ENCODE results near the gene RABL2A.
"Not testable (repeated sequence)": the region's sequence is repeated elsewhere in the genome, so short reads cannot be mapped to it uniquely, and the experiment has no call there.

Gene RABL2A

DNA sequence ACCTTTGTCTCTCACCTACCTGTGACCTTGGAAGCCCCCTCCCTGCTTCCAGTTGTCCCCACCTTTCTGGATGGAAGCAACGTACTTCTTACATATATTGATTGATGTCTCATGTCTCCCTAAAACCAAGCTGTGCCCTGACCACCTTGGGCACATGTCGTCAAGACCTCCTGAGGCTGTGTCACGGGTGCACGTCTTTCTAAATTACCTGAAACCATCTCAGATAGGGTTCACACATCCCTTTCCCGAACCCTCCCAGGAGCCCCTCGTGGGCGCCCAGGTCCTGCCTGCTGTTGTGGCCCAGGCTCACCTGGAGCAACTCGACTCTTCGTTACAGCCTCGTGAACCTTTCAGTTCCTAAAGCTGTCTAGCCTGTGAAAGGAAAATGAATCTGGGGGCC is 1.2 kb upstream of the RABL2A start:
- H3K9me3 ChIP-seq (ENCODE audit: control insufficient read depth, low read depth, low read length); H3K27me3 ChIP-seq (ENCODE audit: control insufficient read depth, insufficient read depth, low read length); H3K36me3 ChIP-seq (ENCODE audit: control insufficient read depth, low read depth, low read length); H3K9ac ChIP-seq (ENCODE audit: low read length); H3K4me1 ChIP-seq (ENCODE audit: control insufficient read depth, low read depth, low read length); H3K4me3 ChIP-seq (ENCODE audit: low read length); H3K27ac ChIP-seq (ENCODE audit: low read length): not testable (repeated sequence)

DNA sequence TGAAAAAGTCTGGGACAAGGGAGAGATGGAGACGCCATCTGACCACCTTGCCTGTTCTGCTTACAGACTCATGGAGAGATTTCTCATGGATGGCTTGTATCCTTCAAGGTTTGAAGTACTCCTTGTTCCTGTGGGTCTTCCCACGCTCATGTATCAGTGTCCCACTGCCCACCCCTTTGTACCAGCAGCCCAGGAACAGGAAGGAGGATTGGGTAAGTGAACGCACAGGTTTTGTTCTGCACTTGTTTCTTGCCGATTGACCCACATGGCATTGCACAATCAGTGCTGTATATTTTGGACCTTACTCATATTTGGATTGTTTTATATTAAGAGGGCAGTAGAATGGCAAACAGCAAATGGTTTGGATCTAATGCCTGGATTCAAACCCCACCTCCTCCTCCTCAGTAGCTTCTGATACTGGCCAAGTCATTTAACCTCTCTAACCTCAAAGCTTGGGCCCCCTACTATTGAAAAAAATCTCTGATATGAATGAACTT is 5.8 kb downstream of the RABL2A start:
- H3K27me3 ChIP-seq (ENCODE audit: control insufficient read depth, insufficient read depth, low read length); H3K4me1 ChIP-seq (ENCODE audit: control insufficient read depth, low read depth, low read length); H3K9me3 ChIP-seq (ENCODE audit: control insufficient read depth, low read depth, low read length); H3K9ac ChIP-seq (ENCODE audit: low read length); H3K27ac ChIP-seq (ENCODE audit: low read length); H3K4me3 ChIP-seq (ENCODE audit: low read length); H3K36me3 ChIP-seq (ENCODE audit: control insufficient read depth, low read depth, low read length): not testable (repeated sequence)

DNA sequence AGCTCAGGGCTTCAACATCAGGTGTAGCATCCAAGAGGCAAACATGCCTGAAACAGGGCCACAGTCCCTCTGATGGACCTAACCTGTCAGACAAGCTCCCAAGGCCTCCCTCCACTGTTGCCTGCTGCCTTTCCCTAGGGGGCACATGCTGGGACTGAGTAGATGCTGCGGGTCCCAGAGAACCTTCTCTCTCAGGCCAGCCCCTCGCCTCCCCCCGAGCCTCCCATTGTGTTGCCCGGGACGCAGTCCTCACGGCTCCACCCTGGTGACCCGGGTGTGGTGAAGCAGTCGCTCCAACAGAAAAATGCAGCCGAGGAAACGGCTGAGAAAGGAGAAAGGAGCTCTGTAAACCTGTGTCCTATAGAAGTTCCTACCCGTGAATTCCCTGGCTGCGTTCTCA is 8.3 kb downstream of the RABL2A start:
- not testable (repeated sequence) for H3K27me3 ChIP-seq (ENCODE audit: control insufficient read depth, insufficient read depth, low read length); H3K27ac ChIP-seq (ENCODE audit: low read length); H3K9ac ChIP-seq (ENCODE audit: low read length); H3K9me3 ChIP-seq (ENCODE audit: control insufficient read depth, low read depth, low read length); H3K4me3 ChIP-seq (ENCODE audit: low read length); H3K4me1 ChIP-seq (ENCODE audit: control insufficient read depth, low read depth, low read length); H3K36me3 ChIP-seq (ENCODE audit: control insufficient read depth, low read depth, low read length)

DNA sequence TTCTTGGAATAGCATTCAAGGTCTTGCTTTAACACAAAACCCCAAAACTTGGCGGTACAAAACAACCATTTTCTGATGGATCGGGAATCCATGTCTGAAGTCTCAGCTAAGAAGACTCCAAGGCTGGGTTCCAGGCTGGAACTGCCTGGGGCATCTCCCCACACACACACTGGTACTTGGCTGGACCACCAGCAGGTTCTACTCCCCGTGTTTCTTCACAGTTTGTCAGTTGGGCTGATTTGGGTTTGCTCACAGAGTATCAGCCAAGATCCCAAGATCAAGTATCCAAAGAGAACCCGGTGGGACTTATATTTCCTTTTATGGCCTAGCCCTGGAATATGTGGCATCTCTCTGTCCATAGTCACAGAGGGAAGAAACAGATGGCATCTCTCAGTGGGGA is 9.2 kb downstream of the RABL2A start:
- H3K4me3 ChIP-seq (ENCODE audit: low read length); H3K4me1 ChIP-seq (ENCODE audit: control insufficient read depth, low read depth, low read length); H3K36me3 ChIP-seq (ENCODE audit: control insufficient read depth, low read depth, low read length); H3K27me3 ChIP-seq (ENCODE audit: control insufficient read depth, insufficient read depth, low read length); H3K9me3 ChIP-seq (ENCODE audit: control insufficient read depth, low read depth, low read length); H3K27ac ChIP-seq (ENCODE audit: low read length); H3K9ac ChIP-seq (ENCODE audit: low read length): not testable (repeated sequence)

DNA sequence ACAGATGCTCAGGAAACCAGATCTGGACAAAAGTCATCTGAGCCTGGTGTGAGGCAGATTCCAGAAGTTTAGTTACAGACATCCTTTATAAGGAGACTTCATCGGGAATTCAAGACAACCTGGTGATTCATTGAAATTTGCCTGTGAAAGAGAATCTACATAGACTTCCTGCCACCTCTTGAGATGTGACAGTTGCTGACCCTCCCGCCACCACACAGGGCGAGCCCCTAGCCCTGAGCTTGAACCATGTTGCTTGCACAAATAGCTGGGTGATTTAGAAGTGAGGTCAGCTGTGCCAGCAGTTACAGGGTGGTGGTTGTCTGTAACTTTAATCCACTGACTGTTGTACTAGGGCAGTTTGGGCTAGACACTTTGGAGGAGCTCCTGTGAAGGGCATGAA is 11.0 kb downstream of the RABL2A start:
- not testable (repeated sequence) for H3K4me3 ChIP-seq (ENCODE audit: low read length); H3K36me3 ChIP-seq (ENCODE audit: control insufficient read depth, low read depth, low read length); H3K27me3 ChIP-seq (ENCODE audit: control insufficient read depth, insufficient read depth, low read length); H3K9me3 ChIP-seq (ENCODE audit: control insufficient read depth, low read depth, low read length); H3K4me1 ChIP-seq (ENCODE audit: control insufficient read depth, low read depth, low read length); H3K9ac ChIP-seq (ENCODE audit: low read length); H3K27ac ChIP-seq (ENCODE audit: low read length)

DNA sequence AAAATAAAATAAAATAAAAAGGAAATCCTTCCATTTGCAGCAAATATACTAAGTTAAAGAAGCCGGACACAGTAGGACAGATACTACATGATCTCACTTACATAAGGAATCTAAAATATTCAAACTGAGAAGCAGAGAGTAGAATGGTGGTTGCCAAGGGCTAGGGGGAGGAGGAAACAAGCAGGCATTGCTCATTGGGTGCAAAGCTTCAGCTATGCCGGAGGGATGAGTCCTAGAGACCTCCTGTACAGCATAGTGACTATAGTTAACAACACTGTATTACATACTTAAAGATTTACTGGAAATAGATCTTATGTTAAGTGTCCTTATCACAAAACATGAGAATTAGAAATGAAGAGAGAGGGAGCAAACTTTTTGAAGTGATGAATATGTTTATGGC is 19.2 kb downstream of the RABL2A start:
- H3K9me3 ChIP-seq (ENCODE audit: control insufficient read depth, low read depth, low read length): not testable (repeated sequence)

DNA sequence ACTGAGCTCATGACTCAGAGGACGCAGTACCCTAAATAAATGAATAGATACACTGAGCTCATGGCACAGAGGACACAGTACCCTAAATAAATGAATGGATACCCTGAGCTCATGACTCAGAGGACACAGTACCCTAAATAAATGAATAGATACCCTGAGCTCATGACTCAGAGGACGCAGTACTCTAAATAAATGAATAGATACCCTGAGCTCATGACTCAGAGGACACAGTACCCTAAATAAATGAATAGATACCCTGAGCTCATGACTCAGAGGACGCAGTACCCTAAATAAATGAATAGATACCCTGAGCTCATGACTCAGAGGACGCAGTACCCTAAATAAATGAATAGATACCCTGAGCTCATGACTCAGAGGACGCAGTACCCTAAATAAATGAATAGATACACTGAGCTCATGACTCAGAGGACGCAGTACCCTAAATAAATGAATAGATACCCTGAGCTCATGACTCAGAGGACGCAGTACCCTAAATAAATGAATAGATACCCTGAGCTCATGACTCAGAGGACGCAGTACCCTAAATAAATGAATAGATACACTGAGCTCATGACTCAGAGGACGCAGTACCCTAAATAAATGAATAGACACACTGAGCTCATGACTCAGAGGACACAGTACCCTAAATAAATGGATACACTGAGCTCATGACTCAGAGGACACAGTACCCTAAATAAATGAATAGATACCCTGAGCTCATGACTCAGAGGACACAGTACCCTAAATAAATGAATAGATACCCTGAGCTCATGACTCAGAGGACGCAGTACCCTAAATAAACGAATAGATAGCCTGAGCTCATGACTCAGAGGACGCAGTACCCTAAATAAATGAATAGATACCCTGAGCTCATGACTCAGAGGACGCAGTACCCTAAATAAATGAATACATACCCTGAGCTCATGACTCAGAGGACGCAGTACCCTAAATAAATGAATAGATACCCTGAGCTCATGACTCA is 24.1 kb downstream of the RABL2A start:
- H3K4me1 ChIP-seq (ENCODE audit: control insufficient read depth, low read depth, low read length); H3K9ac ChIP-seq (ENCODE audit: low read length); H3K36me3 ChIP-seq (ENCODE audit: control insufficient read depth, low read depth, low read length); H3K4me3 ChIP-seq (ENCODE audit: low read length); H3K27ac ChIP-seq (ENCODE audit: low read length); H3K9me3 ChIP-seq (ENCODE audit: control insufficient read depth, low read depth, low read length): not testable (repeated sequence)
- H3K27me3 ChIP-seq (ENCODE audit: control insufficient read depth, insufficient read depth, low read length): peaks cover 37% of the 10 kb centered on the region

More for the DNA sequence above, 19.2 kb downstream of the RABL2A start:
- not testable (repeated sequence) for H3K4me1 ChIP-seq (ENCODE audit: control insufficient read depth, low read depth, low read length); H3K4me3 ChIP-seq (ENCODE audit: low read length); H3K27ac ChIP-seq (ENCODE audit: low read length); H3K36me3 ChIP-seq (ENCODE audit: control insufficient read depth, low read depth, low read length); H3K9ac ChIP-seq (ENCODE audit: low read length)
- peaks cover 14% of the 10 kb centered on the region for H3K27me3 ChIP-seq (ENCODE audit: control insufficient read depth, insufficient read depth, low read length)

DNA sequence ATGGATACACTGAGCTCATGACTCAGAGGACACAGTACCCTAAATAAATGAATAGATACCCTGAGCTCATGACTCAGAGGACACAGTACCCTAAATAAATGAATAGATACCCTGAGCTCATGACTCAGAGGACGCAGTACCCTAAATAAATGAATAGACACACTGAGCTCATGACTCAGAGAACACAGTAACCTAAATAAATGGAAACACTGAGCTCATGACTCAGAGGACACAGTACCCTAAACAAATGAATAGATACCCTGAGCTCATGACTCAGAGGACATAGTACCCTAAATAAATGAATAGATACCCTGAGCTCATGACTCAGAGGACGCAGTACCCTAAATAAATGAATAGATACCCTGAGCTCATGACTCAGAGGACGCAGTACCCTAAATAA is 25.5 kb downstream of the RABL2A start:
- not testable (repeated sequence) for H3K4me3 ChIP-seq (ENCODE audit: low read length); H3K9me3 ChIP-seq (ENCODE audit: control insufficient read depth, low read depth, low read length); H3K9ac ChIP-seq (ENCODE audit: low read length); H3K4me1 ChIP-seq (ENCODE audit: control insufficient read depth, low read depth, low read length); H3K27ac ChIP-seq (ENCODE audit: low read length); H3K36me3 ChIP-seq (ENCODE audit: control insufficient read depth, low read depth, low read length)
- peaks cover 32% of the 10 kb centered on the region for H3K27me3 ChIP-seq (ENCODE audit: control insufficient read depth, insufficient read depth, low read length)

DNA sequence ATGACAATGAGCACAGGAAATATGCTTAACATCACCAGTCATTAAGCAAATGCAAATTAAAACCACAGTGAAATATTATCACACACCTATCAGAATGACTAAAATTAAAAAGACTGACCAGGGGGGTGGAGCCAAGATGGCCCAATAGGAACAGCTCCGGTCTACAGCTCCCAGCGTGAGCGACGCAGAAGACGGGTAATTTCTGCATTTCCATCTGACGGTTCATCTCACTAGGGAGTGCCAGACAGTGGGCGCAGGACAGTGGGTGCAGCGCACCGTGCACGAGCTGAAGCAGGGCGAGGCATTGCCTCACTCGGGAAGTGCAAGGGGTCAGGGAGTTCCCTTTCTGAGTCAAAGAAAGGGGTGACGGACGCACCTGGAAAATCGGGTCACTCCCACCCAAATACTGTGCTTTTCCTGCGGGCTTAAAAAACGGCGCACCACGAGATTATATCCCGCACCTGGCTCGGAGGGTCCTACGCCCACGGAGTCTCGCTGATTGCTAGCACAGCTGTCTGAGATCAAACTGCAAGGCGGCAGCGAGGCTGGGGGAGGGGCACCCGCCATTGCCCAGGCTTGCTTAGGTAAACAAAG is 29.1 kb downstream of the RABL2A start:
- peak overlapping the region; percentile 17 for H3K9ac ChIP-seq (ENCODE audit: low read length)
- H3K27me3 ChIP-seq (ENCODE audit: control insufficient read depth, insufficient read depth, low read length): peaks cover 23% of the 10 kb centered on the region
- H3K9me3 ChIP-seq (ENCODE audit: control insufficient read depth, low read depth, low read length); H3K27ac ChIP-seq (ENCODE audit: low read length); H3K4me1 ChIP-seq (ENCODE audit: control insufficient read depth, low read depth, low read length); H3K36me3 ChIP-seq (ENCODE audit: control insufficient read depth, low read depth, low read length): not testable (repeated sequence)
- peak overlapping the region; percentile 54 for H3K4me3 ChIP-seq (ENCODE audit: low read length)

DNA sequence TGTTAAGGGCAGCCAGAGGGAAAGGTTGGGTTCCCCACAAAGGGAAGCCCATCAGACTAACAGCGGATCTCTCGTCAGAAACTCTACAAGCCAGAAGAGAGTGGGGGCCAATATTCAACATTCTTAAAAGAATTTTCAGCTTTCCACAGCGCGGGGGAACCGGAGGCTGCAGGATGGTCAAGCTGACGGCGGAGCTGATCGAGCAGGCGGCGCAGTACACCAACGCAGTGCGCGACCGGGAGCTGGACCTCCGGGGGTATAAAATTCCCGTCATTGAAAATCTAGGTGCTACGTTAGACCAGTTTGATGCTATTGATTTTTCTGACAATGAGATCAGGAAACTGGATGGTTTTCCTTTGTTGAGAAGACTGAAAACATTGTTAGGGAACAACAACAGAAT is 30.7 kb downstream of the RABL2A start:
- H3K9ac ChIP-seq (ENCODE audit: low read length); H3K9me3 ChIP-seq (ENCODE audit: control insufficient read depth, low read depth, low read length); H3K4me1 ChIP-seq (ENCODE audit: control insufficient read depth, low read depth, low read length); H3K27ac ChIP-seq (ENCODE audit: low read length); H3K36me3 ChIP-seq (ENCODE audit: control insufficient read depth, low read depth, low read length); H3K4me3 ChIP-seq (ENCODE audit: low read length): not testable (repeated sequence)
- peaks cover 23% of the 10 kb centered on the region for H3K27me3 ChIP-seq (ENCODE audit: control insufficient read depth, insufficient read depth, low read length)

DNA sequence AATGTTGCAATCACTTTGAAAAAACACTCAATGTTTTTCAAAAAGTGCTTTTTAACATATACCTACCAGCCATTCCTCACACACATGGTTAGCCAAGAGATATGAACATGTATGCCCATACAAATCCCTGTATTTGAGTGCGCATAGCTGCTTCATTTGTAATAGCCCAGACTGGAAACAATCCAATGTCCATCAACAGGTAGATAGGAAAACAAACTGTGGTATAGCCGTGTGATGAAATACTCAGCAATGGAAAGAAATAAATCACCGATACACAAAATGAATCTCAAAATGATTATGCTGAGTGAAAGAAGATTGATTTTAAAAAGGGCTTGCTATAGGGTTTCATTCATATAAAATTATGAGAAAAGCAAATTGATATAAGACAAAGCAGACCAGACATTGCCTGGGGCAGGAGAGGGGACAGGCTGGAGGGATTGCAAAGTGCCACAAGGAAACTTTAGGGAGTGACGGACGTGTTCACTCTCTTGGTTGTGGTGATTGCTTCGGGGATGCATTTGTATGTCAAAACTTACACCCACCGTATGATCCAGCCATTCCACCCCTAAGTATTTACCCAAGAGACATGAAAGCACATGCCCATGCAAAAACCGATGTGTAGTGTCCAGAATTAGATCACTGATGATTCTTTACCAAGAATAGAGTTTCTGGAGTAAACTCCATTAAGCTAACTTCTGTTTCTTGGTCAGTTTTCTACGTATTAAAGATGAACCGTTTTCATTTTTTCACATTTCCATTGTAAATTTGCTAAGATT is 36.4 kb downstream of the RABL2A start:
- not testable (repeated sequence) for H3K9ac ChIP-seq (ENCODE audit: low read length); H3K27ac ChIP-seq (ENCODE audit: low read length); H3K9me3 ChIP-seq (ENCODE audit: control insufficient read depth, low read depth, low read length); H3K4me3 ChIP-seq (ENCODE audit: low read length); H3K36me3 ChIP-seq (ENCODE audit: control insufficient read depth, low read depth, low read length); H3K4me1 ChIP-seq (ENCODE audit: control insufficient read depth, low read depth, low read length); H3K27me3 ChIP-seq (ENCODE audit: control insufficient read depth, insufficient read depth, low read length)
